K562 (cell line): ENCODE results near the gene PTOV1. TPM values are rescaled to one million over a fixed set of nuclear protein-coding genes. Genes with fewer than 3 reads are reported as not detected.

Experiments
- ATAC-seq: fragments of 200-7000 bp; cut with Tn5 transposase; 3 replicates; pipeline ENCODE4 v1.9.1; 2020; ENCODE audit warnings: moderate library complexity
- BruUV-seq: library from RNA; stranded (reverse); fragments of 400-500 nt; replicated peaks from 2 replicates; lab custom pipeline; 2021; lab: Mats Ljungman, UMichigan
- CTCF ChIA-PET: fragments of 300-600 bp; formaldehyde crosslinking; extraction: SDS; loops from one replicate; lab custom pipeline; 2021; ENCODE audit warnings: low intra/inter-chr PET ratio; lab: Yijun Ruan, JAX
- POLR2A ChIA-PET: fragments of 300-600, 350-650 bp; sonication (Branson Sonifier 250); formaldehyde crosslinking; extraction: SDS; loops from one replicate; lab custom pipeline; 2021; ENCODE audit warnings: antibody characterized with exemption, inconsistent platforms; lab: Yijun Ruan, JAX
- DNase-seq, 4 experiments: peaks; one replicate each; pipeline versions ENCODE4 v3.0.0 to v3.0.0-alpha.2; 2011 to 2018; ENCODE audit warnings: low spot score in 3 of 4, mixed read lengths in 3 of 4; ENCODE audit errors: extremely low read depth in 1 of 4
- FAIRE-seq: peaks from 2 replicates; lab custom pipeline; 2011; peaks lifted over from hg19 to GRCh38; lab: Jason Lieb, UNC
- H2AFZ ChIP-seq: 2 replicates; pipeline ENCODE4 v1.6.0; 2011; ENCODE audit warnings: low read depth, low read length, control low read depth, inconsistent platforms
- H3K27ac ChIP-seq: fragments of 200-600 bp; 3 replicates; pipeline ENCODE4 v1.8.0; 2011; ENCODE audit warnings: low read depth, mild to moderate bottlenecking, control low read depth, inconsistent platforms, low read length, moderate library complexity, mixed read lengths; ENCODE audit errors: extremely low read depth
- H3K27me3 ChIP-seq, 2 experiments: fragments of 300-600 bp in 1 of 2; 2 replicates in 1 of 2; 3 replicates in 1 of 2; pipeline versions ENCODE4 v1.6.0 to v1.8.0; 2011; ENCODE audit warnings: inconsistent platforms in 2 of 2, low read length in 2 of 2, mild to moderate bottlenecking in 1 of 2, mixed read lengths in 1 of 2, moderate library complexity in 1 of 2; ENCODE audit not compliant: control insufficient read depth in 2 of 2, insufficient read depth in 2 of 2
- H3K36me3 ChIP-seq: fragments of 300-600 bp; 3 replicates; pipeline ENCODE4 v1.8.0; 2011; ENCODE audit warnings: mild to moderate bottlenecking, low read length, inconsistent platforms; ENCODE audit not compliant: control insufficient read depth, insufficient read depth
- H3K4me1 ChIP-seq, 2 experiments: fragments of 200-600 bp in 1 of 2; replicated peaks in 1 of 2; 2 replicates in 1 of 2; 3 replicates in 1 of 2; pipeline versions ENCODE4 v1.5.1 to v1.8.0; 2011; ENCODE audit warnings: inconsistent platforms in 2 of 2, low read length in 2 of 2, mild to moderate bottlenecking in 1 of 2, mixed read lengths in 1 of 2, moderate library complexity in 1 of 2; ENCODE audit not compliant: control insufficient read depth in 2 of 2, insufficient read depth in 2 of 2
- H3K4me2 ChIP-seq: 2 replicates; pipeline ENCODE4 v1.6.1; 2011; ENCODE audit warnings: low read length, control low read depth, inconsistent platforms, mixed read lengths; ENCODE audit not compliant: insufficient read depth
- H3K4me3 ChIP-seq: fragments of 200-600 bp; sonication (generic), shearing (Covaris generic); 2 replicates; pipeline ENCODE4 v1.5.1; 2016; ENCODE audit warnings: control low read depth, inconsistent platforms
- H3K79me2 ChIP-seq: fragments of 200-600 bp; 3 replicates; pipeline ENCODE4 v1.8.0; 2011; ENCODE audit warnings: low read length, inconsistent platforms; ENCODE audit not compliant: control insufficient read depth, insufficient read depth
- H3K9ac ChIP-seq, 2 experiments: 2 replicates each; pipeline versions ENCODE4 v1.6.0 to v1.6.1; 2011; ENCODE audit warnings: low read depth in 2 of 2, low read length in 2 of 2, control low read depth in 1 of 2, inconsistent platforms in 1 of 2, mild to moderate bottlenecking in 1 of 2, mixed read lengths in 1 of 2; ENCODE audit not compliant: insufficient read depth in 1 of 2
- H3K9me1 ChIP-seq: one replicate; pipeline ENCODE4 v1.6.0; 2011; ENCODE audit warnings: inconsistent platforms, mild to moderate bottlenecking, low read length, moderate library complexity; ENCODE audit not compliant: control insufficient read depth, insufficient read depth
- H3K9me3 ChIP-seq: replicated peaks from 2 replicates; pipeline ENCODE4 v1.5.1; 2011; ENCODE audit warnings: low read depth, low read length, inconsistent platforms; ENCODE audit not compliant: control insufficient read depth, insufficient read depth
- H4K20me1 ChIP-seq: replicated peaks from 2 replicates; pipeline ENCODE4 v1.6.1; 2011; ENCODE audit warnings: low read length, inconsistent platforms, mixed read lengths; ENCODE audit not compliant: control insufficient read depth, insufficient read depth
- ARHGAP35 ChIP-seq: fragments of 450-650 bp; IDR thresholded peaks from 2 replicates; pipeline ENCODE4 v1.6.1; 2018; ENCODE audit not compliant: partially characterized antibody
- BCOR ChIP-seq: fragments of 450-650 bp; IDR thresholded peaks from 2 replicates; pipeline ENCODE4 v1.6.1; 2016
- BRF1 ChIP-seq: IDR thresholded peaks from 3 replicates; pipeline ENCODE4 v1.6.1; 2011; ENCODE audit warnings: borderline replicate concordance, mild to moderate bottlenecking; ENCODE audit not compliant: insufficient read length; ENCODE audit errors: extremely low read depth
- CBFB ChIP-seq: sonication (generic); formaldehyde crosslinking; IDR thresholded peaks from 2 replicates; pipeline ENCODE4 v1.4.0; 2020; ENCODE audit warnings: mild to moderate bottlenecking, missing genetic modification reagents
- KDM1A ChIP-seq, 2 experiments: fragments of 450-650 bp; IDR thresholded peaks; 2 replicates each; pipeline ENCODE4 v1.6.1; 2016; ENCODE audit warnings: mild to moderate bottlenecking in 2 of 2
- RCOR1 ChIP-seq, 2 experiments: IDR thresholded peaks; 2 replicates each; pipeline ENCODE4 v1.6.1; 2012; ENCODE audit warnings: low read depth in 2 of 2, low read length in 2 of 2, borderline replicate concordance in 1 of 2, improper control_type of control experiment in 1 of 2
- SMARCA5 ChIP-seq: fragments of 450-650 bp; IDR thresholded peaks from 2 replicates; pipeline ENCODE4 v1.6.1; 2016
- XRCC5 ChIP-seq: fragments of 200-400 bp; formaldehyde crosslinking; IDR thresholded peaks from 2 replicates; pipeline ENCODE4 v1.6.1; 2017; ENCODE audit warnings: low read depth, mild to moderate bottlenecking, low read length
- ZFP36 ChIP-seq: fragments of 150-350 bp; IDR thresholded peaks from 2 replicates; pipeline ENCODE4 v1.6.1; 2018; ENCODE audit warnings: low read length, low read depth; ENCODE audit not compliant: partially characterized antibody
- WGBS: fragments of 100-300 bp; shearing (Covaris generic); methylation state at CpG from one replicate; pipeline ENCODE4 v1.1.6; 2016; ENCODE audit warnings: low coverage, mixed read lengths; ENCODE audit not compliant: insufficient coverage; ENCODE audit errors: missing lambda C conversion rate; 5-methylcytosine and 5-hydroxymethylcytosine counted together
- in situ Hi-C: fragments of 300-500 bp; cut with MboI; formaldehyde crosslinking; loops from 4 replicates; pipeline ENCODE4 v1.15.0; 2018; ENCODE audit warnings: inconsistent platforms, mixed read lengths
- intact Hi-C: fragments of 100-400 bp; cut with micrococcal nuclease; formaldehyde crosslinking; loops from 2 replicates; pipeline ENCODE4 v1.14.2; 2022
- polyA plus RNA-seq, 8 experiments: library from polyadenylated mRNA; depleted of rRNA in 4 of 8; stranded (reverse) in 5 of 8; unstranded in 3 of 8; fragments of >200 nt; fragmentation: Nextera tagmentation in 2 of 8; fragmentation: Illumina TruSeq in 1 of 8; extraction: Ambion mirVana in 2 of 8; extraction: Trizol in 1 of 8; gene quantifications; 2 replicates each; pipeline versions ENCODE4 v1.2.1 to v1.2.3, GENCODE V29; 2011 to 2014; ENCODE audit warnings: inconsistent platforms in 1 of 8, missing spikeins in 1 of 8
- total RNA-seq, 7 experiments: library from RNA; depleted of rRNA in 6 of 7; stranded (reverse); fragments of >200 nt in 6 of 7; fragmentation: Illumina TruSeq in 2 of 7; extraction: Trizol in 2 of 7; gene quantifications; 2 replicates each; pipeline versions ENCODE4 v1.2.1 to v1.2.3, GENCODE V29; 2011 to 2021; ENCODE audit warnings: low replicate concordance in 1 of 7
- TF ChIP-seq, protein P1 (sequence below): fragments of 450-650 bp; IDR thresholded peaks from 2 replicates; pipeline ENCODE4 v1.7.1; 2018; ENCODE audit warnings: mild to moderate bottlenecking, low read depth; ENCODE audit not compliant: partially characterized antibody
- TF ChIP-seq, protein P2 (sequence below): fragments of 450-650 bp; IDR thresholded peaks from 2 replicates; pipeline ENCODE4 v1.6.1; 2016; ENCODE audit warnings: borderline replicate concordance

Gene PTOV1
- total and polyA plus RNA-seq, 9 of the 15 experiments (the other 6 are each of a cell fraction or from before 2014, with no cell fraction given): 4.9 to 169 (median 43.5) TPM

DNA sequence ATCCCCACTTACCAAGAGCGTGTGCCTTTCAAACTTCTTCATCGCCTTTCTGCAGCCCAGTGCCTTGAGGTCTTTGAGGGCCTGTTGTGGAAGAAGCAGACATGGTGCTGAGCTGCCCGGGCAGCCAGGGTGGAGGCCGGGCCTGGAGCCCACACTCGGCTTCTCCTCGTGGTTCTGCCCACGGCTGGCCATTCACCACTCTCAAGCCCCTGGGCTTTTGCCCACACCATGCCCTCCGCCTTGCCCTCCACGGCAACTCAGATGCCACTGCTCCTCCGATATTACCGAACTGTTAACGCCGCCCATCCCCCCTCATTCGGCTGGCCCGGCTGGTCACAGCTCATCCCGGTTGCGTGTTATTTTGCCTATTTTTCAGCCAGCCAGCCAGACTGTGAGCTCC is 40.4 kb downstream of the PTOV1 start:
- Histone ChIP-seq H3K79me2 (no peaks in the 10 kb centered on the region), H3K36me3 (no peaks in the 10 kb centered on the region), H3K27me3 (peaks cover 2 to 14% of the 10 kb centered on the region in 2 experiments; a peak in 3 of 5 replicates), H3K9ac (peak overlapping the region in 1 of 2 experiments; percentile 84; a peak in 2 of 4 replicates), H3K27ac (no peak overlapping the region), H4K20me1 (0 out of 2 replicates have a peak, but pooled peaks cover 3% of the 10 kb centered on the region), H3K4me2 (peak overlapping the region; percentile 59; the same call in 1 of the 2 replicates), H3K9me1 (peaks cover 3% of the 10 kb centered on the region), H3K4me1 (peaks cover 12 to 59% of the 10 kb centered on the region in 2 experiments), H3K9me3 (no peaks in the 10 kb centered on the region), H2AFZ (peak overlapping the region; percentile 75; the same call in 1 of the 2 replicates), H3K4me3 (no peak overlapping the region)
- TF ChIP-seq XRCC5: no peak
- TF ChIP-seq CBFB: no peak
- CTCF ChIA-PET: no interaction called here
- WGBS: 74% methylated on average over 17 of the region's 17 CpGs
- intact Hi-C loops: no loop called here
- no peak for FAIRE-seq
- POLR2A ChIA-PET: interaction anchor here (1.3 to 1.5 kb wide), 3 partner anchors 28 to 191 kb away, joined by 5 to 8 read pairs (median 7); partner anchors contain the start of genes ATF5 and NUP62
- BruUV-seq: no TSS peak
- no peak for ATAC-seq
- DNase-seq: no peak
- in situ Hi-C loops: loop anchor here (5.0 kb wide), 1 partner anchor 91 kb away; no protein-coding TSS in a partner anchor

DNA sequence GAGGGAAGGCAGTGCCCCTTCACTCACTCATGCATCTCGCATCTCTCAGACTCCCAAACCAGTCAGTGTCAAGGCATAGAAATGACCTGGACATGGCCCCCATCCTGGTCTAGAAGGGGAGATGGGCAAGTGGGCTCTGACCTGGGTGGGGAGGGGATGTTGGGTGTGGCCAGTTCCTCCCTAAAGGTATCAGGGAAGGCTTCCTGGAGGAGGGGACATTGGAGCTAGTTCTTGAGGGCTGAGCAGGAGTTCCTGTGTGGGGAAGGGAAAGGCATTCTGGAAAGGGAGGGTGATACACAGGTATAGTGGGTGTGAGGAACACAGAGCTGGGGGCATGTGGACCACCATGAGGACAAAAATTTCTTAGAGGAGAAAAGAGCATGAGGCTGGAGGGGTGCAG is 41.8 kb downstream of the PTOV1 start:
- H3K4me1 ChIP-seq: peaks cover 12 to 59% of the 10 kb centered on the region in 2 experiments
- H3K79me2 ChIP-seq: no peaks in the 10 kb centered on the region
- H4K20me1 ChIP-seq: peaks cover 3% of the 10 kb centered on the region; the same call in 1 of the 2 replicates
- no TSS peak for BruUV-seq
- ATAC-seq (no peak), DNase-seq (no peak), FAIRE-seq (no peak)
- H3K4me2 ChIP-seq: no peak overlapping the region
- ChIA-PET CTCF (no interaction called here), POLR2A (interaction anchor here (0.7 to 0.9 kb wide), 2 partner anchors 24 to 36 kb away, joined by 3 read pairs; no protein-coding TSS in a partner anchor)
- H3K27ac ChIP-seq: no peak overlapping the region
- peaks cover 2 to 14% of the 10 kb centered on the region in 2 experiments; a peak in 3 of 5 replicates for H3K27me3 ChIP-seq
- H2AFZ ChIP-seq: no peak overlapping the region
- WGBS: 46% methylated on average over 1 of the region's 1 CpG
- H3K9me3 ChIP-seq: no peaks in the 10 kb centered on the region
- H3K36me3 ChIP-seq: no peaks in the 10 kb centered on the region
- peaks cover 7% of the 10 kb centered on the region for H3K9me1 ChIP-seq
- intact Hi-C loops (no loop called here), in situ Hi-C loops (loop anchor here (5.0 kb wide), 1 partner anchor 90 kb away; no protein-coding TSS in a partner anchor)
- no peak overlapping the region for H3K4me3 ChIP-seq
- no peak overlapping the region for H3K9ac ChIP-seq
- peak; percentile 83 for TF ChIP-seq SMARCA5
- peak in 1 of 2 experiments; percentile 46; a peak in 1 of 4 replicates for TF ChIP-seq KDM1A (IDR thresholded peaks at IDR 0.05)
- TF ChIP-seq, protein P1, sequence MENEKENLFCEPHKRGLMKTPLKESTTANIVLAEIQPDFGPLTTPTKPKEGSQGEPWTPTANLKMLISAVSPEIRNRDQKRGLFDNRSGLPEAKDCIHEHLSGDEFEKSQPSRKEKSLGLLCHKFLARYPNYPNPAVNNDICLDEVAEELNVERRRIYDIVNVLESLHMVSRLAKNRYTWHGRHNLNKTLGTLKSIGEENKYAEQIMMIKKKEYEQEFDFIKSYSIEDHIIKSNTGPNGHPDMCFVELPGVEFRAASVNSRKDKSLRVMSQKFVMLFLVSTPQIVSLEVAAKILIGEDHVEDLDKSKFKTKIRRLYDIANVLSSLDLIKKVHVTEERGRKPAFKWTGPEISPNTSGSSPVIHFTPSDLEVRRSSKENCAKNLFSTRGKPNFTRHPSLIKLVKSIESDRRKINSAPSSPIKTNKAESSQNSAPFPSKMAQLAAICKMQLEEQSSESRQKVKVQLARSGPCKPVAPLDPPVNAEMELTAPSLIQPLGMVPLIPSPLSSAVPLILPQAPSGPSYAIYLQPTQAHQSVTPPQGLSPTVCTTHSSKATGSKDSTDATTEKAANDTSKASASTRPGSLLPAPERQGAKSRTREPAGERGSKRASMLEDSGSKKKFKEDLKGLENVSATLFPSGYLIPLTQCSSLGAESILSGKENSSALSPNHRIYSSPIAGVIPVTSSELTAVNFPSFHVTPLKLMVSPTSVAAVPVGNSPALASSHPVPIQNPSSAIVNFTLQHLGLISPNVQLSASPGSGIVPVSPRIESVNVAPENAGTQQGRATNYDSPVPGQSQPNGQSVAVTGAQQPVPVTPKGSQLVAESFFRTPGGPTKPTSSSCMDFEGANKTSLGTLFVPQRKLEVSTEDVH: no peak
- TF ChIP-seq BCOR: peak; percentile 83
- TF ChIP-seq ZFP36: peak; percentile 98
- TF ChIP-seq, protein P2, sequence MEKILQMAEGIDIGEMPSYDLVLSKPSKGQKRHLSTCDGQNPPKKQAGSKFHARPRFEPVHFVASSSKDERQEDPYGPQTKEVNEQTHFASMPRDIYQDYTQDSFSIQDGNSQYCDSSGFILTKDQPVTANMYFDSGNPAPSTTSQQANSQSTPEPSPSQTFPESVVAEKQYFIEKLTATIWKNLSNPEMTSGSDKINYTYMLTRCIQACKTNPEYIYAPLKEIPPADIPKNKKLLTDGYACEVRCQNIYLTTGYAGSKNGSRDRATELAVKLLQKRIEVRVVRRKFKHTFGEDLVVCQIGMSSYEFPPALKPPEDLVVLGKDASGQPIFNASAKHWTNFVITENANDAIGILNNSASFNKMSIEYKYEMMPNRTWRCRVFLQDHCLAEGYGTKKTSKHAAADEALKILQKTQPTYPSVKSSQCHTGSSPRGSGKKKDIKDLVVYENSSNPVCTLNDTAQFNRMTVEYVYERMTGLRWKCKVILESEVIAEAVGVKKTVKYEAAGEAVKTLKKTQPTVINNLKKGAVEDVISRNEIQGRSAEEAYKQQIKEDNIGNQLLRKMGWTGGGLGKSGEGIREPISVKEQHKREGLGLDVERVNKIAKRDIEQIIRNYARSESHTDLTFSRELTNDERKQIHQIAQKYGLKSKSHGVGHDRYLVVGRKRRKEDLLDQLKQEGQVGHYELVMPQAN: no peak
- TF ChIP-seq ARHGAP35: no peak
- peak in 1 of 2 experiments; percentile 54; a peak in 1 of 4 replicates for TF ChIP-seq RCOR1 (IDR thresholded peaks at IDR 0.05; ENCODE audit: borderline replicate concordance in 1 of 2, low read depth in 2 of 2, low read length in 2 of 2)
- TF ChIP-seq BRF1: no peak
